HG03520 (cell line): Measurements from ENCODE around the gene CTDP1.

Source experiments
- ATAC-seq: cut with Tn5 transposase; IDR thresholded peaks from one replicate; pipeline ENCODE4 v1.9.1; 2021; ENCODE audit warnings: mild to moderate bottlenecking, moderate library complexity; ENCODE audit not compliant: unreplicated experiment

The CTDP1 gene

DNA sequence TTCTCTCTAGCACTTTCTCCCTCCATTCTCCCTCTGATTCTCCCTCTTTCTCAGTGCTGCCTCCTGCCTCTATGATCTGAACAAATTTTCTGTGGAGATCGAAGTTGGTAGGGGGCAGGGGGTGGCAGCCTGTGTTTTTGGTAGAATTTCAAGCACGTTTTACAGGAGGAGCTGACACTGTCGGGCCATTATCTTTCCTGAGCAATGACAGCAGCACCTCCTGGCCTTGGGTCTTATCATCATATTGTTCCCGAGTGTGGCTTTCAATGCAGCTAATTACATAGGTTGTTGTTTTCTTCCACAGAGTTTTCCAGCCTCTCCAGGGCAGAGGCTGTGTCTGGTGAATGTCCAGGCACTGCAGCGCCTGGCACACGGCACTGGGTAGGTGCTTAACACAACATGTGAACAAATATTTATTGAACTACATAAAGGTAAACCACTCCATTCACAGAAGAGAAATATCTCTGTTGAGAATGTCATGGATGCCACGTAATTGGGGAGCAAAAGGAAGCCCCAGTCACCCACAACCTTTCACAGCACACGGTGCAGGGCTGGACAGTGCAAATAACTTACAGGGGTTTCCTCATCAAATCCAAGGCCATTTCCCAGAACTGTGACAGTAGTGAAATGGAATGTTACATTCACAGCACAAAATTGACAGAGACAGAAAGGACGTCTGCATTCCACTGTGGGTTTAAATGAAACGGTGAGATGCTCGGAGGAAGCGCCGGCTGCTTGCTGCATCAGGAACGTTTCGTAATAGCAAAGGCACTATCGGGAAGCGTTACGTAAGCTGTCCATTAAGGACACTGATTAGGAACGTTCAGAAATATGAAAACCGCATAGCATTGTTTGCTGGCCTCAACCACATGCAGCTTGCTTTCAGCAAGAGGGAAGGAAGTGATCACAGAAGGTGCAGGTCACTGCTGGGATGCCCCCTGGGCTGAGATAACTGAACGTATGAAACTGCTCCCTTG, 111.7 kb downstream of the CTDP1 start:
- ATAC-seq: no peak

GRCh38 chr18:79792096-79792987, 112.7 kb downstream of the CTDP1 start:
- ATAC-seq: no peak

GRCh38 chr18:79792988-79793355, 113.4 kb downstream of the CTDP1 start:
- no peak for ATAC-seq

DNA sequence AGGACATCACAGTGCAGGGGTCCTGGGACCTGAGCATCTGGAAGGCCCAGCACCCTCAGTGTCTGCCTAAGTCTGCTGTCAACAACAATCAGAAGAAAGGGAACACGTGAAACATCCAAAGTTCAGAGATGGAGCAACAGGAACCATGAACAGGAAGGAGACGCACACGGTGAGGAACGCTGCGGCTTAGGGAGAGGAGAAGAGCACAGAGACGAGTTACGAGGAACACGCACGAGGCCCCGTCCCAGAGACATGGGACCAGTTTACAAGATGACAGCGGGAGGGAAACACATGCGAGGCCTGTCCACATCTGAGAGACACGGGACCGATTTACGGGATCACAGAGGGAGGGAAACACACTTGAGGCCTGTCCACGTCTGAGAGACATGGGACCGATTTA, 115.2 kb downstream of the CTDP1 start:
- no peak for ATAC-seq

GRCh38 chr18:79795446-79795845, 115.8 kb downstream of the CTDP1 start:
- no peak for ATAC-seq

DNA sequence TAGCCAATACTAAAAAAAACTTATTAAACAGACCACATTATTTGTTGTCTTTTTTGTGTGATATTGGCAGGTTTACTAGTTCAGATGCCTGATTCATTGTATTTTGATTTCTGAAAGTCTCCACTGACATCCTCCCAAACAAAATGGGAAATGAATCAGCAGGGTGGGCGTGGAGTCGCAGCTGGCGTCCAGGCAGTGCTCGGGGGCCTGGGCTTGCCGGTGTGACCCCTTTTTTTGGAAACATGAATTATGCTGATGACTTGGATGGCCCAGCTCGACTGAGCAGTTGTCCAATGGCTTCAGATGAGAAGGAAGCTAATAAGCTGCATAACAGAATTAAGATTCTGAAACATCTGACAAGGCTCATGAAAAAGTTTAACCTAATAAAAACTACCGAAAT, 116.4 kb downstream of the CTDP1 start:
- ATAC-seq: no peak

- no peak for ATAC-seq
These were observed 117.2 kb downstream of the CTDP1 start for GRCh38 chr18:79796531-79797405.

DNA sequence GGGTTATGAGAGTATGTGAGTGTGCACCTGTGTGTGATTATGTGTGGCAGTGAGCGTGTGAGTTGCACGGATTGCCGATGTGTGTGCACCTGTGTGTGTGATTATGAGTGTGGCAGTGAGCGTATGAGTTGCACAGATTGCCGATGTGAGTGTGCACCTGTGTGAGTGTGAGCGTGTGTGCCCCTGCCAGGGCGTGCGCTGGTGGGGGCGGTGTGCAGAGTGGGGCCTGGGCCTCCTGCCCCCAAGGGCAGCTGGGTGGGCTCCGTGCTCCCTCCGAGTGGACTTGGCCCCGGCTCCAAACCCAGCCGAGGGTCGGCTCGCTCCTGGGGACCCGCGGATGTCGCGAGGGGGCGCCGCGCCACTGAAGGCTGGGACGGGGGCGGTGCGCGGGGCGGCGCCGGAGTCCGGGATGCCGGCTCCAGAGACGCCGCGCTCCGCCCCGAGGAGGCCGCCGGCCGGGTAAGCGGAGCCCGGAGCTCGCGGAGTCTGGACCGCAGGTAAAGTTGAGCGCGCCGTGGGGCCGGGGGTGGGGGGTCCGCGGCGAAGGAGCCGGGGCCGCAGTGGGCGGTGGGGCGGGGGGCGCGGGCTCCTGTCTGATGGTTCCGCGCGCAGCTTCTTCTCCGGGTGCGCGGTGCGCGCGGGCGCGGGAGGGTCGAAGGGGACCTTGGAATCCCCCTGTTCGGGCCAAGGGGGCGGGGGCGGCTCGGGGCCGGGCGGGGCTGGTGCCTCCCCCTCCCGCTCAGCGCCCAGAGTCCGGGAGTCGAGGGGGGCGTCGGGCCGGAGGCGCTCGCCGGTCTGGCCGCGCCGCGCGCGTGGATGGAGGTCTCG, 118.1 kb downstream of the CTDP1 start, which contains the start of gene KCNG2:
Gene KCNG2 (plus strand): TSS at position 421 of the 828 bp plus-strand sequence. CDS start 65,730 bp downstream, outside the sequence.
- ATAC-seq: no peak

GRCh38 chr18:79798346-79798998, 118.9 kb downstream of the CTDP1 start:
- no peak for ATAC-seq

DNA sequence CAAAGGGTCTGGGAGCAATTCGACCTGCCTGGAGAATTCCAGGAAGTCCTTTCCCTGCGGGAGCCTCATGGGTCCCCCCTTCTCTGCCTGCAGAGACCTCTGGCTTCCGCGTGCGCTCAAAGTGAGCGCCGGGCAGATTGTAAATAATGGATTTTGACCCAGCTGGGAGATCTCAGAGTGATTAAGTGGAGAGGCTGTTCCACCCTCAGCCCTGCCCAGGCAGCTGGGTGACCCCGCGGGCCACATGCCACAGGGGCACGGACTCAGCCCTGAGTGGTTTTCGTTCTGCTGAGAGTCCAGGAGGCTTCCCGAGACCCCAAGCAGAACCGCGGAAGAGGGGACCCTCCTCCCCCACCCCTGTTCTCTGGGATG, 119.4 kb downstream of the CTDP1 start:
- ATAC-seq: no peak

DNA sequence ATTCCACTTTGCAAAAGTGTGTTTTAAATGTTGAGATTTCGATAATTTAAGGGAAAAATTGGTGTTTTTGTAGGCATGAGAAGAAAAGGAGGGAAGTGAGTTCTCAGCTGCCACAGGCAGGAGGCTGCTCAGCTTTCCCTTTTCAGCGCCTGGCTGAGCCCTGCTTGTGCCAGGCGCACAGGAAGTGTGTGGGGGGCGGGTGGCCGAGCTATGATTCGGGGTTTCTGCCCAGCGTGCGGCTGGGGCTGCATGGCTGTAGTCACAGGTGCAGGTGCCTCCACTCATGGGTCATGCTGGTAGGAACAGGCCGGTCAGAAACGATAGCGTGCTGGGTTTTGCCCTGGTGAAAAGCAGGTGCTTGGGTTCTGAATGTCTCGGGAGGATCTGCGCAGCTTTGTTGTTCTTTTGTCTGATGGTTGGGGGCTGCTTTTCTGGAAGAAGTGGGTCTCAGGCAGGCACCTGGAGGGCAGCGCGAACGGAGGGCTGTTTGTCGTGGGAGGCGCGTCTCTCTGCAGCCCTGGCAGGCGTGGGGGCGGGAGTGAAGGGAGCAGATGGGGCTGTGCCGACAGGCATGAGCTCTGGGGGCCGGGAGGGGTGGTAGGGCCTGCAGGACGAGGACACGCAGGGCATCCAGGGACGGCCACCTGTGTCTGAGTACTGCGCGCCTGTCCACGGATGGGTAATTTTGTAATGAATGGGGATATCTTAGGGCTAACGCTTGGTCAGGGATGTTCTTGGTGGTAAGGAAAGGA, 120.2 kb downstream of the CTDP1 start:
- ATAC-seq: no peak

GRCh38 chr18:79800371-79801180, 121.0 kb downstream of the CTDP1 start:
- no peak for ATAC-seq

GRCh38 chr18:79801217-79801616, 121.6 kb downstream of the CTDP1 start:
- ATAC-seq: no peak

GRCh38 chr18:79801641-79802040, 122.0 kb downstream of the CTDP1 start:
- no peak for ATAC-seq

GRCh38 chr18:79802298-79802697, 122.7 kb downstream of the CTDP1 start:
- ATAC-seq: no peak

GRCh38 chr18:79803611-79804051, 124.0 kb downstream of the CTDP1 start:
- no peak for ATAC-seq
